HEK293 (cell line): ENCODE measurements around the gene STXBP4.

Experiments used
- CTCF ChIA-PET: fragments of 350-600 bp; formaldehyde crosslinking; extraction: SDS; loops from one replicate; lab custom pipeline; 2021; ENCODE audit warnings: antibody characterized with exemption; lab: Yijun Ruan, JAX
- POLR2A ChIA-PET: fragments of 300-600 bp; formaldehyde crosslinking; extraction: SDS; loops from one replicate; lab custom pipeline; 2020; ENCODE audit warnings: antibody characterized with exemption, inconsistent platforms; lab: Yijun Ruan, JAX
- H3K27ac ChIP-seq: fragments of 200-500 bp; sonication (Bioruptor generic); 2 replicates; pipeline ENCODE4 v1.5.1; 2014; ENCODE audit warnings: low read depth, low read length, control low read depth, inconsistent platforms; ENCODE audit errors: extremely low read depth
- H3K36me3 ChIP-seq, 2 experiments: fragments of 200-500 bp in 1 of 2; sonication (Bioruptor generic) in 1 of 2; 1 replicate in 1 of 2; 2 replicates in 1 of 2; pipeline ENCODE4 v1.5.1; 2014 to 2017; ENCODE audit warnings: inconsistent platforms in 2 of 2, low read length in 2 of 2; ENCODE audit not compliant: control insufficient read depth in 2 of 2, insufficient read depth in 1 of 2
- H3K4me1 ChIP-seq: fragments of 200-500 bp; sonication (Bioruptor generic); 2 replicates; pipeline ENCODE4 v1.5.1; 2014; ENCODE audit warnings: mild to moderate bottlenecking, low read length, inconsistent platforms; ENCODE audit not compliant: control insufficient read depth, insufficient read depth
- H3K4me3 ChIP-seq: 2 replicates; pipeline ENCODE4 v1.5.1; 2011; ENCODE audit warnings: low read depth, mild to moderate bottlenecking, control low read depth, low read length, moderate library complexity
- H3K9me3 ChIP-seq: fragments of 200-500 bp; sonication (Bioruptor generic); 2 replicates; pipeline ENCODE4 v1.5.1; 2014; ENCODE audit warnings: low read depth, low read length, inconsistent platforms; ENCODE audit not compliant: control insufficient read depth, insufficient read depth
- FEZF1 ChIP-seq: fragments of 450-650 bp; formaldehyde crosslinking; IDR thresholded peaks from 2 replicates; pipeline ENCODE4 v1.5.1; 2016; ENCODE audit warnings: missing biosample characterization, missing genetic modification characterization
- GFI1B ChIP-seq: fragments of 450-650 bp; formaldehyde crosslinking; IDR thresholded peaks from 2 replicates; pipeline ENCODE4 v1.5.1; 2016; ENCODE audit warnings: missing biosample characterization, missing genetic modification characterization
- GLIS1 ChIP-seq: fragments of 450-650 bp; formaldehyde crosslinking; IDR thresholded peaks from 2 replicates; pipeline ENCODE4 v1.5.1; 2016; ENCODE audit warnings: missing biosample characterization, missing genetic modification characterization
- HOXA7 ChIP-seq: sonication (generic); formaldehyde crosslinking; IDR thresholded peaks from 2 replicates; pipeline ENCODE4 v1.8.1; 2022; ENCODE audit warnings: missing genetic modification reagents, borderline replicate concordance
- ZBTB17 ChIP-seq: fragments of 450-650 bp; formaldehyde crosslinking; IDR thresholded peaks from 2 replicates; pipeline ENCODE4 v1.5.1; 2016; ENCODE audit warnings: missing biosample characterization, missing genetic modification characterization
- ZBTB20 ChIP-seq: fragments of 450-650 bp; formaldehyde crosslinking; IDR thresholded peaks from 2 replicates; pipeline ENCODE4 v1.5.1; 2016; ENCODE audit warnings: missing biosample characterization, missing genetic modification characterization
- ZBTB8A ChIP-seq: fragments of 450-650 bp; formaldehyde crosslinking; IDR thresholded peaks from 2 replicates; pipeline ENCODE4 v1.5.1; 2016; ENCODE audit warnings: missing biosample characterization, missing genetic modification characterization
- ZNF266 ChIP-seq: fragments of 450-650 bp; formaldehyde crosslinking; IDR thresholded peaks from 2 replicates; pipeline ENCODE4 v1.5.1; 2016; ENCODE audit warnings: missing biosample characterization, missing genetic modification characterization, low read depth
- ZNF426 ChIP-seq: fragments of 450-650 bp; formaldehyde crosslinking; IDR thresholded peaks from 2 replicates; pipeline ENCODE4 v1.5.1; 2017; ENCODE audit warnings: missing biosample characterization, missing genetic modification characterization, mild to moderate bottlenecking, inconsistent platforms, moderate library complexity
- ZNF48 ChIP-seq: fragments of 450-650 bp; formaldehyde crosslinking; IDR thresholded peaks from 2 replicates; pipeline ENCODE4 v1.5.1; 2016; ENCODE audit warnings: missing biosample characterization, missing genetic modification characterization
- ZNF664 ChIP-seq: fragments of 450-650 bp; formaldehyde crosslinking; IDR thresholded peaks from 2 replicates; pipeline ENCODE4 v1.5.1; 2016; ENCODE audit warnings: missing biosample characterization, missing genetic modification characterization
- ZNF670 ChIP-seq: fragments of 450-650 bp; formaldehyde crosslinking; IDR thresholded peaks from 2 replicates; pipeline ENCODE4 v1.5.1; 2016; ENCODE audit warnings: missing biosample characterization, missing genetic modification characterization, low read depth
- ZNF792 ChIP-seq: fragments of 450-650 bp; formaldehyde crosslinking; IDR thresholded peaks from 2 replicates; pipeline ENCODE4 v1.5.1; 2016; ENCODE audit warnings: missing biosample characterization, missing genetic modification characterization
- ZNF843 ChIP-seq: fragments of 450-650 bp; formaldehyde crosslinking; IDR thresholded peaks from 2 replicates; pipeline ENCODE4 v1.5.1; 2016; ENCODE audit warnings: missing biosample characterization, missing genetic modification characterization
- TF ChIP-seq, protein P1 (sequence below): fragments of 450-650 bp; formaldehyde crosslinking; IDR thresholded peaks from 2 replicates; pipeline ENCODE4 v1.5.1; 2017; ENCODE audit warnings: missing biosample characterization, missing genetic modification characterization
- TF ChIP-seq, protein P2 (sequence below): sonication (generic); formaldehyde crosslinking; IDR thresholded peaks from 2 replicates; pipeline ENCODE4 v1.8.1; 2022; ENCODE audit warnings: mild to moderate bottlenecking, moderate library complexity, missing genetic modification reagents
- TF ChIP-seq, protein P3 (sequence below): fragments of 450-650 bp; formaldehyde crosslinking; conservative IDR thresholded peaks from 2 replicates; pipeline ENCODE4 v1.5.1; 2016; ENCODE audit warnings: low read depth, missing biosample characterization, missing genetic modification characterization
- TF ChIP-seq, protein P4 (sequence below): fragments of 450-650 bp; formaldehyde crosslinking; IDR thresholded peaks from 2 replicates; pipeline ENCODE4 v1.5.1; 2017; ENCODE audit warnings: missing biosample characterization, missing genetic modification characterization
- TF ChIP-seq, protein P5 (sequence below): fragments of 450-650 bp; formaldehyde crosslinking; IDR thresholded peaks from 2 replicates; pipeline ENCODE4 v1.5.1; 2016; ENCODE audit warnings: missing biosample characterization, missing genetic modification characterization

STXBP4 gene

DNA sequence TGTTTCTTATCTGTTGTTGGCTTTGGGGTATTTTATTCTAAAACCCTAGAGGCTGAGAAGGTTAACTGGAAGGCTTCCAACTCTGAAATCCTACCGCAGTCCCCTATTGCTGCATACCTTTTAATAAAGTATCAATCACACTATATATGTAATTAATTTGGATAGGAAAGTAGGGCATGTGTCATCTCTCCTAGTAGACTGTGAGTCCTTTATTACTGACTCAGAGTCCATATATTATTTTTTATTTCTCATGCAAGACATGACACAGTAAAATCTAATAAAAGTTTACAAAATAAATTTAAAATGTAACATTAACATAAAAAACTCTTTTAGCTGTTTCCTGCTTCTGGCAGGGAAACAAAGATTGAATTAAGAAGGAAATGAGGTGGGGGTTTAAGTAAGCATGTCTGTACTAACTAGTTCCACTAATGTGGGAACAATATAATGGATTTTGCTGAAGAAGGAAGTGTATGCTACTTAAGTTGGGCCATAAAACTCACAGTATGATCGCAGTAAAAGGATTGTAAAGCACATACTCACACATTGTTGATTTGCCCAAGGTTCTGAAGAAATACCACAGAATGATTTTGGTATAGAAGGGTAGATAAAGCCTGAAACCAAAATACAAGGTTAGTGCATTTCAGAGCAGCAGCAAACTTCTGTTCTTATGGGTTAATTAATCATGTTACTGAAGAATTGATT lies 198.6 kb downstream of the STXBP4 start:
- CTCF ChIA-PET = interaction anchor here (0.6 to 0.7 kb wide), 4 partner anchors 16 to 1310 kb away, joined by 3 to 5 read pairs (median 4); no protein-coding TSS in a partner anchor
- POLR2A ChIA-PET = no interaction called here
- Histone ChIP-seq H3K27ac (no peak overlapping the region), H3K4me3 (no peak overlapping the region), H3K36me3 (no peaks in the 10 kb centered on the region), H3K9me3 (no peaks in the 10 kb centered on the region), H3K4me1 (peaks cover 6% of the 10 kb centered on the region; the same call in 1 of the 2 replicates)
- no peak for TF ChIP-seq ZBTB8A (tag by site-specific recombination)
- no peak for TF ChIP-seq ZNF426 (tag by site-specific recombination)
- peak; percentile 80; the same call in 1 of the 2 replicates for TF ChIP-seq ZNF664
- TF ChIP-seq ZNF792 (tag by site-specific recombination) = no peak
- TF ChIP-seq, protein P1, sequence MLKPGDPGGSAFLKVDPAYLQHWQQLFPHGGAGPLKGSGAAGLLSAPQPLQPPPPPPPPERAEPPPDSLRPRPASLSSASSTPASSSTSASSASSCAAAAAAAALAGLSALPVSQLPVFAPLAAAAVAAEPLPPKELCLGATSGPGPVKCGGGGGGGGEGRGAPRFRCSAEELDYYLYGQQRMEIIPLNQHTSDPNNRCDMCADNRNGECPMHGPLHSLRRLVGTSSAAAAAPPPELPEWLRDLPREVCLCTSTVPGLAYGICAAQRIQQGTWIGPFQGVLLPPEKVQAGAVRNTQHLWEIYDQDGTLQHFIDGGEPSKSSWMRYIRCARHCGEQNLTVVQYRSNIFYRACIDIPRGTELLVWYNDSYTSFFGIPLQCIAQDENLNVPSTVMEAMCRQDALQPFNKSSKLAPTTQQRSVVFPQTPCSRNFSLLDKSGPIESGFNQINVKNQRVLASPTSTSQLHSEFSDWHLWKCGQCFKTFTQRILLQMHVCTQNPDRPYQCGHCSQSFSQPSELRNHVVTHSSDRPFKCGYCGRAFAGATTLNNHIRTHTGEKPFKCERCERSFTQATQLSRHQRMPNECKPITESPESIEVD = peak; percentile 67; the same call in 1 of the 2 replicates
- peak; percentile 34; the same call in 1 of the 2 replicates for TF ChIP-seq GLIS1 (tag by site-specific recombination)
- TF ChIP-seq, protein P2, sequence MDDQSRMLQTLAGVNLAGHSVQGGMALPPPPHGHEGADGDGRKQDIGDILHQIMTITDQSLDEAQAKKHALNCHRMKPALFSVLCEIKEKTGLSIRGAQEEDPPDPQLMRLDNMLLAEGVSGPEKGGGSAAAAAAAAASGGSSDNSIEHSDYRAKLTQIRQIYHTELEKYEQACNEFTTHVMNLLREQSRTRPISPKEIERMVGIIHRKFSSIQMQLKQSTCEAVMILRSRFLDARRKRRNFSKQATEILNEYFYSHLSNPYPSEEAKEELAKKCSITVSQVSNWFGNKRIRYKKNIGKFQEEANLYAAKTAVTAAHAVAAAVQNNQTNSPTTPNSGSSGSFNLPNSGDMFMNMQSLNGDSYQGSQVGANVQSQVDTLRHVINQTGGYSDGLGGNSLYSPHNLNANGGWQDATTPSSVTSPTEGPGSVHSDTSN = no peak
- TF ChIP-seq, protein P3, sequence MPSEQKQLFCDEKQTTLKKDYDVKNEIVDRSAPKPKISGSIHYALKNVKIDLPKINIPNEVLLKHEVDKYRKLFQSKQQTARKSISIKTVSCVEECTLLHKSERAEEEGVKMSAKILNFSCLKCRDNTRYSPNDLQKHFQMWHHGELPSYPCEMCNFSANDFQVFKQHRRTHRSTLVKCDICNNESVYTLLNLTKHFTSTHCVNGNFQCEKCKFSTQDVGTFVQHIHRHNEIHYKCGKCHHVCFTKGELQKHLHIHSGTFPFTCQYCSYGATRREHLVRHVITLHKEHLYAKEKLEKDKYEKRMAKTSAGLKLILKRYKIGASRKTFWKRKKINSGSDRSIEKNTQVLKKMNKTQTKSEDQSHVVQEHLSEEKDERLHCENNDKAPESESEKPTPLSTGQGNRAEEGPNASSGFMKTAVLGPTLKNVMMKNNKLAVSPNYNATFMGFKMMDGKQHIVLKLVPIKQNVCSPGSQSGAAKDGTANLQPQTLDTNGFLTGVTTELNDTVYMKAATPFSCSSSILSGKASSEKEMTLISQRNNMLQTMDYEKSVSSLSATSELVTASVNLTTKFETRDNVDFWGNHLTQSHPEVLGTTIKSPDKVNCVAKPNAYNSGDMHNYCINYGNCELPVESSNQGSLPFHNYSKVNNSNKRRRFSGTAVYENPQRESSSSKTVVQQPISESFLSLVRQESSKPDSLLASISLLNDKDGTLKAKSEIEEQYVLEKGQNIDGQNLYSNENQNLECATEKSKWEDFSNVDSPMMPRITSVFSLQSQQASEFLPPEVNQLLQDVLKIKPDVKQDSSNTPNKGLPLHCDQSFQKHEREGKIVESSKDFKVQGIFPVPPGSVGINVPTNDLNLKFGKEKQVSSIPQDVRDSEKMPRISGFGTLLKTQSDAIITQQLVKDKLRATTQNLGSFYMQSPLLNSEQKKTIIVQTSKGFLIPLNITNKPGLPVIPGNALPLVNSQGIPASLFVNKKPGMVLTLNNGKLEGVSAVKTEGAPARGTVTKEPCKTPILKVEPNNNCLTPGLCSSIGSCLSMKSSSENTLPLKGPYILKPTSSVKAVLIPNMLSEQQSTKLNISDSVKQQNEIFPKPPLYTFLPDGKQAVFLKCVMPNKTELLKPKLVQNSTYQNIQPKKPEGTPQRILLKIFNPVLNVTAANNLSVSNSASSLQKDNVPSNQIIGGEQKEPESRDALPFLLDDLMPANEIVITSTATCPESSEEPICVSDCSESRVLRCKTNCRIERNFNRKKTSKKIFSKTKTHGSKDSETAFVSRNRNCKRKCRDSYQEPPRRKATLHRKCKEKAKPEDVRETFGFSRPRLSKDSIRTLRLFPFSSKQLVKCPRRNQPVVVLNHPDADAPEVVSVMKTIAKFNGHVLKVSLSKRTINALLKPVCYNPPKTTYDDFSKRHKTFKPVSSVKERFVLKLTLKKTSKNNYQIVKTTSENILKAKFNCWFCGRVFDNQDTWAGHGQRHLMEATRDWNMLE (tag by site-specific recombination) = no peak
- peak; percentile 48; the same call in 1 of the 2 replicates for TF ChIP-seq FEZF1 (tag by site-specific recombination)
- 0 out of 2 replicates have a peak, but pooled peaks have one; percentile 32 for TF ChIP-seq ZNF843 (tag by site-specific recombination)
- no peak for TF ChIP-seq ZBTB17 (tag by site-specific recombination)
- TF ChIP-seq ZNF266 (tag by site-specific recombination) = no peak
- no peak for TF ChIP-seq ZBTB20

DNA sequence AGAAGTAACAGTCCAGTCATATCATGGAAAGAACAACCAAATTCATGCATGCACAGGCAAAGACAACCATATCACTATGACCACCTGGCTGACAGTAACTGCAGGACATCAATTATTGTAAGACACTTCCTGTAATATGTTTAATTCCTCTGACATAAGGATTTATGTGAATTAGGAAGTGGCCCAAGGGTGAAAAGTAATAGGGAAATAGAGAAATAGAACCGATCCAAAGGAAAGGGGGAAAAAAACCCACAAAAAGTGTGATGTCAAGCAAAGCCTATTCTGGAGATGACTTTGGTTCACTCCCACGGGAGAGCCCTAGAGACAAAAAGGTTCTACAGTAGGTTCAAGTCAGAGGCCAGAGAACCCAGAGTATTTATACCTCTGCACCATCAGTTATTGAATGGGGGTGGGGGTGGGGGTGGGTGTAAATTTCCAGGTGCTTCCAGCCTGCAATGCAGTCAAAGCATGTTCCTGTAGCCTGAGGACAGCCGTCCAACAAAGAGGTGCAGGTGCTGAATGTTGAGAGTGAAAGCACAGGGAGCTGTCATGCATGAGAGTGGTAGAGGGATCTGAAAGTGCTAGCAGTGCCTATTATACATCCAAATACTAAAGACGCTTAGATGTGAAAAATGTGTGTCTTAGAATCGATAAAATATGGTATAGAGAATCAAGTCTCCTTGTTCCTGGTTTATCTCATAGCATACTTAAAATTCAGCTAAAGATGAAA lies 200.6 kb downstream of the STXBP4 start:
- no peak overlapping the region for H3K27ac ChIP-seq
- no peaks in the 10 kb centered on the region; the same call in 1 of the 2 replicates for H3K9me3 ChIP-seq
- no peaks in the 10 kb centered on the region for H3K36me3 ChIP-seq
- H3K4me3 ChIP-seq = no peak overlapping the region
- CTCF ChIA-PET = interaction anchor here (0.5 kb wide), 1 partner anchor 10 kb away, joined by 3 read pairs; no protein-coding TSS in a partner anchor
- peaks cover 4% of the 10 kb centered on the region; the same call in 1 of the 2 replicates for H3K4me1 ChIP-seq
- POLR2A ChIA-PET = no interaction called here
- TF ChIP-seq, protein P4, sequence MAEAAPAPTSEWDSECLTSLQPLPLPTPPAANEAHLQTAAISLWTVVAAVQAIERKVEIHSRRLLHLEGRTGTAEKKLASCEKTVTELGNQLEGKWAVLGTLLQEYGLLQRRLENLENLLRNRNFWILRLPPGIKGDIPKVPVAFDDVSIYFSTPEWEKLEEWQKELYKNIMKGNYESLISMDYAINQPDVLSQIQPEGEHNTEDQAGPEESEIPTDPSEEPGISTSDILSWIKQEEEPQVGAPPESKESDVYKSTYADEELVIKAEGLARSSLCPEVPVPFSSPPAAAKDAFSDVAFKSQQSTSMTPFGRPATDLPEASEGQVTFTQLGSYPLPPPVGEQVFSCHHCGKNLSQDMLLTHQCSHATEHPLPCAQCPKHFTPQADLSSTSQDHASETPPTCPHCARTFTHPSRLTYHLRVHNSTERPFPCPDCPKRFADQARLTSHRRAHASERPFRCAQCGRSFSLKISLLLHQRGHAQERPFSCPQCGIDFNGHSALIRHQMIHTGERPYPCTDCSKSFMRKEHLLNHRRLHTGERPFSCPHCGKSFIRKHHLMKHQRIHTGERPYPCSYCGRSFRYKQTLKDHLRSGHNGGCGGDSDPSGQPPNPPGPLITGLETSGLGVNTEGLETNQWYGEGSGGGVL = no peak
- TF ChIP-seq ZNF670 (tag by site-specific recombination) = no peak
- no peak for TF ChIP-seq GFI1B
- TF ChIP-seq, protein P5, sequence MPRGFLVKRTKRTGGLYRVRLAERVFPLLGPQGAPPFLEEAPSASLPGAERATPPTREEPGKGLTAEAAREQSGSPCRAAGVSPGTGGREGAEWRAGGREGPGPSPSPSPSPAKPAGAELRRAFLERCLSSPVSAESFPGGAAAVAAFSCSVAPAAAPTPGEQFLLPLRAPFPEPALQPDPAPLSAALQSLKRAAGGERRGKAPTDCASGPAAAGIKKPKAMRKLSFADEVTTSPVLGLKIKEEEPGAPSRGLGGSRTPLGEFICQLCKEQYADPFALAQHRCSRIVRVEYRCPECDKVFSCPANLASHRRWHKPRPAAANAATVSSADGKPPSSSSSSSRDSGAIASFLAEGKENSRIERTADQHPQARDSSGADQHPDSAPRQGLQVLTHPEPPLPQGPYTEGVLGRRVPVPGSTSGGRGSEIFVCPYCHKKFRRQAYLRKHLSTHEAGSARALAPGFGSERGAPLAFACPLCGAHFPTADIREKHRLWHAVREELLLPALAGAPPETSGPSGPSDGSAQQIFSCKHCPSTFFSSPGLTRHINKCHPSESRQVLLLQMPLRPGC = no peak
- TF ChIP-seq ZNF664 = no peak
- TF ChIP-seq ZNF48 (tag by site-specific recombination) = no peak
- no peak for TF ChIP-seq HOXA7 (CRISPR knock-in tag)
- TF ChIP-seq, protein P1 = no peak
